ENCODE data around the gene PACRG. TPM values are rescaled to one million over a fixed set of nuclear protein-coding genes. Genes with fewer than 3 reads are reported as not detected.

Gene PACRG
- polyA plus RNA-seq, 1 of the 3 experiments (the other 2 are of a cell fraction) = 0.56 TPM

- peaks cover 11 to 18% of the 10 kb centered on the region in 2 experiments; a peak in 3 of 4 replicates for H3K4me1 ChIP-seq (ENCODE audit: control insufficient read depth in 1 of 2, insufficient read depth in 2 of 2, low read depth in 1 of 2, low read length in 1 of 2)
- no peaks in the 10 kb centered on the region for H4K20me1 ChIP-seq (ENCODE audit: insufficient read depth)
- no peaks in the 10 kb centered on the region for H3K36me3 ChIP-seq (replicated peaks in 1 of 2; ENCODE audit: control insufficient read depth in 1 of 2, insufficient read depth in 2 of 2, low read length in 1 of 2)
- peak overlapping the region; percentile 30; the same call in 1 of the 2 replicates for H3K9ac ChIP-seq
- H3K9me2 ChIP-seq = no peaks in the 10 kb centered on the region
- no peaks in the 10 kb centered on the region for H3F3A ChIP-seq (replicated peaks; ENCODE audit: insufficient read depth)
- DNase-seq = peak; percentile 59
- H2AFZ ChIP-seq (ENCODE audit: low read depth) = peak overlapping the region; percentile 97; the same call in 1 of the 2 replicates
- no peak overlapping the region for H3K4me3 ChIP-seq (ENCODE audit: low read depth in 2 of 2, low read length in 1 of 2)
- no peaks in the 10 kb centered on the region for H3K27me3 ChIP-seq (ENCODE audit: insufficient read depth)
- H3K9me3 ChIP-seq = no peaks in the 10 kb centered on the region
- 43% methylated on average over 11 of the region's 13 CpGs for WGBS (ENCODE audit: low lambda C conversion rate)
- ChIA-PET POLR2A (no interaction called here), CTCF (no interaction called here)
- H3K27ac ChIP-seq (ENCODE audit: low read depth in 2 of 2, low read length in 1 of 2) = peak overlapping the region in 1 of 2 experiments; percentile 56; a peak in 2 of 4 replicates
- H3K4me2 ChIP-seq = peak overlapping the region; percentile 61
- H3K79me2 ChIP-seq (ENCODE audit: insufficient read depth) = no peaks in the 10 kb centered on the region
- TF ChIP-seq ELF1 (IDR thresholded peaks at IDR 0.05) = no peak
- TF ChIP-seq NFIC (IDR thresholded peaks at IDR 0.05; ENCODE audit: borderline replicate concordance) = peak; percentile 22; the same call in 1 of the 2 replicates
- TF ChIP-seq RXRA (IDR thresholded peaks at IDR 0.05; ENCODE audit: borderline replicate concordance, low read depth) = no peak
- TF ChIP-seq RCOR1 (IDR thresholded peaks at IDR 0.05; ENCODE audit: low read length) = no peak
- TF ChIP-seq JUND (IDR thresholded peaks at IDR 0.05) = no peak
- TF ChIP-seq USF2 (IDR thresholded peaks at IDR 0.05; ENCODE audit: borderline replicate concordance, low read depth, low read length) = no peak
- TF ChIP-seq RFX5 (IDR thresholded peaks at IDR 0.05; ENCODE audit: low read length) = no peak
- TF ChIP-seq, protein P1, sequence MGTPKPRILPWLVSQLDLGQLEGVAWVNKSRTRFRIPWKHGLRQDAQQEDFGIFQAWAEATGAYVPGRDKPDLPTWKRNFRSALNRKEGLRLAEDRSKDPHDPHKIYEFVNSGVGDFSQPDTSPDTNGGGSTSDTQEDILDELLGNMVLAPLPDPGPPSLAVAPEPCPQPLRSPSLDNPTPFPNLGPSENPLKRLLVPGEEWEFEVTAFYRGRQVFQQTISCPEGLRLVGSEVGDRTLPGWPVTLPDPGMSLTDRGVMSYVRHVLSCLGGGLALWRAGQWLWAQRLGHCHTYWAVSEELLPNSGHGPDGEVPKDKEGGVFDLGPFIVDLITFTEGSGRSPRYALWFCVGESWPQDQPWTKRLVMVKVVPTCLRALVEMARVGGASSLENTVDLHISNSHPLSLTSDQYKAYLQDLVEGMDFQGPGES (IDR thresholded peaks at IDR 0.05; ENCODE audit: low read depth, low read length) = no peak
- TF ChIP-seq NRF1 (IDR thresholded peaks at IDR 0.05; ENCODE audit: low read depth, low read length) = no peak
- no peak for TF ChIP-seq CTCF (IDR thresholded peaks at IDR 0.05)
- TF ChIP-seq YY1 (IDR thresholded peaks at IDR 0.05; ENCODE audit: low read depth) = no peak
- TF ChIP-seq MXI1 (IDR thresholded peaks at IDR 0.05; ENCODE audit: low read depth, low read length) = no peak
- TF ChIP-seq, protein P2, sequence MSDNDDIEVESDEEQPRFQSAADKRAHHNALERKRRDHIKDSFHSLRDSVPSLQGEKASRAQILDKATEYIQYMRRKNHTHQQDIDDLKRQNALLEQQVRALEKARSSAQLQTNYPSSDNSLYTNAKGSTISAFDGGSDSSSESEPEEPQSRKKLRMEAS (IDR thresholded peaks at IDR 0.05; ENCODE audit: low read depth) = peak; percentile 68
- TF ChIP-seq CHD2 (IDR thresholded peaks at IDR 0.05; ENCODE audit: low read length, partially characterized antibody) = no peak
- TF ChIP-seq EP300 (IDR thresholded peaks at IDR 0.05; ENCODE audit: borderline replicate concordance in 1 of 2, low read depth in 1 of 2, low read length in 1 of 2) = no peak
- no peak for TF ChIP-seq SMC3 (IDR thresholded peaks at IDR 0.05; ENCODE audit: low read depth, low read length)
- TF ChIP-seq FOSL2 (IDR thresholded peaks at IDR 0.05; ENCODE audit: borderline replicate concordance, low read depth) = 0 out of 2 replicates have a peak, but pooled peaks have one; percentile 3
- TF ChIP-seq TAF1 (IDR thresholded peaks at IDR 0.05; ENCODE audit: borderline replicate concordance, low read depth, low read length) = no peak
- no peak for TF ChIP-seq ZBTB33 (IDR thresholded peaks at IDR 0.05; ENCODE audit: borderline replicate concordance, low read depth)
- TF ChIP-seq RAD21 (IDR thresholded peaks at IDR 0.05; ENCODE audit: low read length) = no peak
- TF ChIP-seq POLR2AphosphoS5 (IDR thresholded peaks at IDR 0.05; ENCODE audit: low read depth, low read length) = no peak
- no peak for TF ChIP-seq FOXM1 (IDR thresholded peaks at IDR 0.05; ENCODE audit: low read depth)
- TF ChIP-seq MEF2A (IDR thresholded peaks at IDR 0.05; ENCODE audit: borderline replicate concordance, low read depth) = no peak
- TF ChIP-seq, protein P3, sequence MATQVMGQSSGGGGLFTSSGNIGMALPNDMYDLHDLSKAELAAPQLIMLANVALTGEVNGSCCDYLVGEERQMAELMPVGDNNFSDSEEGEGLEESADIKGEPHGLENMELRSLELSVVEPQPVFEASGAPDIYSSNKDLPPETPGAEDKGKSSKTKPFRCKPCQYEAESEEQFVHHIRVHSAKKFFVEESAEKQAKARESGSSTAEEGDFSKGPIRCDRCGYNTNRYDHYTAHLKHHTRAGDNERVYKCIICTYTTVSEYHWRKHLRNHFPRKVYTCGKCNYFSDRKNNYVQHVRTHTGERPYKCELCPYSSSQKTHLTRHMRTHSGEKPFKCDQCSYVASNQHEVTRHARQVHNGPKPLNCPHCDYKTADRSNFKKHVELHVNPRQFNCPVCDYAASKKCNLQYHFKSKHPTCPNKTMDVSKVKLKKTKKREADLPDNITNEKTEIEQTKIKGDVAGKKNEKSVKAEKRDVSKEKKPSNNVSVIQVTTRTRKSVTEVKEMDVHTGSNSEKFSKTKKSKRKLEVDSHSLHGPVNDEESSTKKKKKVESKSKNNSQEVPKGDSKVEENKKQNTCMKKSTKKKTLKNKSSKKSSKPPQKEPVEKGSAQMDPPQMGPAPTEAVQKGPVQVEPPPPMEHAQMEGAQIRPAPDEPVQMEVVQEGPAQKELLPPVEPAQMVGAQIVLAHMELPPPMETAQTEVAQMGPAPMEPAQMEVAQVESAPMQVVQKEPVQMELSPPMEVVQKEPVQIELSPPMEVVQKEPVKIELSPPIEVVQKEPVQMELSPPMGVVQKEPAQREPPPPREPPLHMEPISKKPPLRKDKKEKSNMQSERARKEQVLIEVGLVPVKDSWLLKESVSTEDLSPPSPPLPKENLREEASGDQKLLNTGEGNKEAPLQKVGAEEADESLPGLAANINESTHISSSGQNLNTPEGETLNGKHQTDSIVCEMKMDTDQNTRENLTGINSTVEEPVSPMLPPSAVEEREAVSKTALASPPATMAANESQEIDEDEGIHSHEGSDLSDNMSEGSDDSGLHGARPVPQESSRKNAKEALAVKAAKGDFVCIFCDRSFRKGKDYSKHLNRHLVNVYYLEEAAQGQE (IDR thresholded peaks at IDR 0.05; ENCODE audit: low read depth, low read length) = no peak
- TF ChIP-seq GATA2 (CRISPR knock-in tag; IDR thresholded peaks at IDR 0.05) = no peak
- TF ChIP-seq GABPA (IDR thresholded peaks at IDR 0.05; ENCODE audit: low read depth) = peak; percentile 34; the same call in 1 of the 2 replicates
Observed at GRCh38 chr6:163356324-163356723, 628.5 kb downstream of the PACRG start.
